Thyroid gland (tissue), 4 donors: Measurements from ENCODE around the gene CPVL.

Experiments used
- POLR2A ChIP-seq, 2 donors: fragments of 450-650 bp; IDR thresholded peaks; one replicate each; pipeline ENCODE4 v1.6.1; 2017; ENCODE audit warnings: antibody characterized with exemption in 2 of 2, mild to moderate bottlenecking in 2 of 2, moderate library complexity in 1 of 2
- TF ChIP-seq, protein P1 (sequence below), 6 experiments: fragments of 200-600 bp in 3 of 6; fragments of 450-650 bp in 3 of 6; sonication (generic) in 3 of 6; IDR thresholded peaks; one replicate each; pipeline ENCODE4 v1.5.1; 2016 to 2019; ENCODE audit warnings: antibody characterized with exemption in 6 of 6, mild to moderate bottlenecking in 2 of 6, inconsistent platforms in 1 of 6, moderate library complexity in 1 of 6

DNA sequence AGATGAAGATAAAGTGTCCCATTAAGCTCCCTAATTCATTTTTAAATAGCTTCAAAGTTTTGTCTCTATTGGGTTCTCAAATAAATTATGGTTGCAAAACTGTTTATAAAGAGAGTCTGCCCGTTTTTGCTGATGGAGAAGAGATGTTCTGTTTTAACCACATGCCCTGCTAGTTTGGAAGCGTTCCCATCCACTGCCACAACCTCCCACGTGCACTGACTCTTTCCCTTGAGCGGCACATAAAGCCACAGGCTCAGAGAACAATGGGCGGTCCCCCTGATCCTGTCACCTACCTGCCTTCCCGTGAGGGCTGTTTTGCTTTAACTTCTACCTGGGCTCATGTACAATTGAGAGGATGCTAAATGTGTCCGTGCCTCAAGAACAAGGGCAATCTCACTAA lies 65.5 kb downstream of the CPVL start:
- TF ChIP-seq, protein P1, sequence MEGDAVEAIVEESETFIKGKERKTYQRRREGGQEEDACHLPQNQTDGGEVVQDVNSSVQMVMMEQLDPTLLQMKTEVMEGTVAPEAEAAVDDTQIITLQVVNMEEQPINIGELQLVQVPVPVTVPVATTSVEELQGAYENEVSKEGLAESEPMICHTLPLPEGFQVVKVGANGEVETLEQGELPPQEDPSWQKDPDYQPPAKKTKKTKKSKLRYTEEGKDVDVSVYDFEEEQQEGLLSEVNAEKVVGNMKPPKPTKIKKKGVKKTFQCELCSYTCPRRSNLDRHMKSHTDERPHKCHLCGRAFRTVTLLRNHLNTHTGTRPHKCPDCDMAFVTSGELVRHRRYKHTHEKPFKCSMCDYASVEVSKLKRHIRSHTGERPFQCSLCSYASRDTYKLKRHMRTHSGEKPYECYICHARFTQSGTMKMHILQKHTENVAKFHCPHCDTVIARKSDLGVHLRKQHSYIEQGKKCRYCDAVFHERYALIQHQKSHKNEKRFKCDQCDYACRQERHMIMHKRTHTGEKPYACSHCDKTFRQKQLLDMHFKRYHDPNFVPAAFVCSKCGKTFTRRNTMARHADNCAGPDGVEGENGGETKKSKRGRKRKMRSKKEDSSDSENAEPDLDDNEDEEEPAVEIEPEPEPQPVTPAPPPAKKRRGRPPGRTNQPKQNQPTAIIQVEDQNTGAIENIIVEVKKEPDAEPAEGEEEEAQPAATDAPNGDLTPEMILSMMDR (IDR thresholded peaks at IDR 0.05), result no peak
- TF ChIP-seq POLR2A (IDR thresholded peaks at IDR 0.05), result no peak
